Ovary (tissue), 3 donors: Measurements from ENCODE around the gene CLCN2.

Experiments used
- CTCF ChIP-seq, 3 donors: fragments of 450-650 bp in 2 of 3; fragments of 200-600 bp in 1 of 3; IDR thresholded peaks; one replicate each; pipeline versions ENCODE4 v1.5.1 to v1.8.0; 2016 to 2022; ENCODE audit warnings: antibody characterized with exemption in 3 of 3, mild to moderate bottlenecking in 1 of 3
- POLR2A ChIP-seq: fragments of 450-650 bp; IDR thresholded peaks from one replicate; pipeline ENCODE4 v1.6.1; 2017; ENCODE audit warnings: antibody characterized with exemption, mild to moderate bottlenecking, moderate library complexity
- donor health status: DM: no; HTN: no; CAD: no.

- TF ChIP-seq CTCF (IDR thresholded peaks at IDR 0.05) (no peak), POLR2A (no peak)
Observed at GRCh38 chr3:184316792-184317191, 44.6 kb downstream of the CLCN2 start.
